NCI-H82 treated with DMSO at 0.1 percent for 48 hours (cell line): ENCODE data around the gene CD163L1.
"Not testable (repeated sequence)": the region's sequence is repeated elsewhere in the genome, so short reads cannot be mapped to it uniquely, and the experiment has no call there.

ENCODE experiments used
- DNase-seq: peaks from one replicate; lab custom pipeline; 2025; ENCODE audit not compliant: unreplicated experiment; lab: John Stamatoyannopoulos, UW

Gene CD163L1

GRCh38 chr12:7444076-7444475 is at the start of gene CD163L1:
CD163L1 (minus strand) TSS chr12:7444153; CDS start chr12:7444127, 26 bp downstream.
- no peak for DNase-seq

GRCh38 chr12:7493006-7493405 is 49.1 kb upstream of the CD163L1 start:
- no peak for DNase-seq

- DNase-seq = no peak
These were observed 42.6 kb upstream of the CD163L1 start for GRCh38 chr12:7486512-7486911.

GRCh38 chr12:7485095-7485494 is 41.1 kb upstream of the CD163L1 start:
- DNase-seq = no peak

- DNase-seq = no peak
These were observed 39.4 kb upstream of the CD163L1 start for GRCh38 chr12:7483343-7483742.

- no peak for DNase-seq
These were observed 35.8 kb upstream of the CD163L1 start for GRCh38 chr12:7479771-7480170.

- DNase-seq = no peak
These were observed 28.1 kb upstream of the CD163L1 start for GRCh38 chr12:7472060-7472459.

- DNase-seq = peak; percentile 8
These were observed 16.7 kb upstream of the CD163L1 start for GRCh38 chr12:7460375-7461259.

- no peak for DNase-seq
These were observed 16.0 kb upstream of the CD163L1 start for GRCh38 chr12:7459973-7460372.

GRCh38 chr12:7451756-7452155 is 7.8 kb upstream of the CD163L1 start:
- DNase-seq = no peak

- DNase-seq = no peak
These were observed 6.7 kb upstream of the CD163L1 start for GRCh38 chr12:7450667-7451066.

- no peak for DNase-seq
These were observed 4.1 kb upstream of the CD163L1 start for GRCh38 chr12:7448099-7448498.

GRCh38 chr12:7444537-7444936 is 584 bp upstream of the CD163L1 start:
- no peak for DNase-seq

- DNase-seq = no peak
These were observed 2.7 kb downstream of the CD163L1 start for GRCh38 chr12:7441216-7441615.

GRCh38 chr12:7439579-7440505 is 4.1 kb downstream of the CD163L1 start:
- DNase-seq = peak; percentile 8

- DNase-seq = not testable (repeated sequence)
These were observed 5.5 kb downstream of the CD163L1 start for GRCh38 chr12:7438291-7438995.

GRCh38 chr12:7437494-7437893 is 6.5 kb downstream of the CD163L1 start:
- not testable (repeated sequence) for DNase-seq

- no peak for DNase-seq
These were observed 9.3 kb downstream of the CD163L1 start for GRCh38 chr12:7434670-7435069.

GRCh38 chr12:7433276-7433822 is 10.6 kb downstream of the CD163L1 start:
- no peak for DNase-seq

- DNase-seq = no peak
These were observed 11.8 kb downstream of the CD163L1 start for GRCh38 chr12:7431993-7432685.
